Vagina (tissue), 2 donors: ENCODE data around the gene KCNE4. TPM values are rescaled to one million over a fixed set of nuclear protein-coding genes. Genes with fewer than 3 reads are reported as not detected.

Experiments used
- DNase-seq, 2 donors: peaks; one replicate each; pipeline ENCODE4 v3.0.0-alpha.2; 2017; ENCODE audit errors: extremely low spot score in 2 of 2
- H3K27ac ChIP-seq: fragments of 200-600 bp; sonication (generic); one replicate; pipeline ENCODE4 v1.5.1; 2019
- H3K27me3 ChIP-seq: fragments of 200-600 bp; sonication (generic); one replicate; pipeline ENCODE4 v1.5.1; 2019
- H3K36me3 ChIP-seq, 2 donors: fragments of 200-600 bp; sonication (generic); one replicate each; pipeline ENCODE4 v1.5.1; 2017 to 2019
- H3K4me1 ChIP-seq: fragments of 200-600 bp; sonication (generic); one replicate; pipeline ENCODE4 v1.5.1; 2019
- H3K4me3 ChIP-seq, 2 donors: fragments of 200-600 bp; sonication (generic); 1 replicate in 1 of 2; 2 replicates in 1 of 2; pipeline ENCODE4 v1.5.1; 2016 to 2019
- H3K9me3 ChIP-seq: fragments of 200-600 bp; sonication (generic); one replicate; pipeline ENCODE4 v1.5.1; 2019
- POLR2A ChIP-seq, 2 donors: fragments of 450-650 bp; IDR thresholded peaks; one replicate each; pipeline ENCODE4 v1.6.1; 2017; ENCODE audit warnings: antibody characterized with exemption in 2 of 2, mild to moderate bottlenecking in 2 of 2, moderate library complexity in 2 of 2
- POLR2AphosphoS5 ChIP-seq, 2 donors: sonication (generic); formaldehyde crosslinking; IDR thresholded peaks; one replicate each; pipeline ENCODE4 v1.9.0; 2017; ENCODE audit warnings: antibody characterized with exemption in 2 of 2, mild to moderate bottlenecking in 2 of 2, low read depth in 1 of 2; ENCODE audit not compliant: insufficient read depth in 1 of 2
- intact Hi-C: fragments of 100-400 bp; cut with DNase I; formaldehyde crosslinking; loops from one replicate; pipeline ENCODE4 v1.15.1; 2023
- total RNA-seq: library from RNA; depleted of rRNA; stranded (reverse); fragments of >200 nt; gene quantifications from one replicate; pipeline ENCODE4 v1.2.3, GENCODE V29; 2016
- TF ChIP-seq, protein P1 (sequence below), 3 experiments: fragments of 450-650 bp in 2 of 3; fragments of 200-600 bp in 1 of 3; sonication (generic) in 1 of 3; IDR thresholded peaks; one replicate each; pipeline ENCODE4 v1.5.1; 2017 to 2019; ENCODE audit warnings: antibody characterized with exemption in 3 of 3, mild to moderate bottlenecking in 2 of 3, moderate library complexity in 2 of 3

The KCNE4 gene
- total RNA-seq, 1 donor from 2014 or later = 4.9 TPM

DNA sequence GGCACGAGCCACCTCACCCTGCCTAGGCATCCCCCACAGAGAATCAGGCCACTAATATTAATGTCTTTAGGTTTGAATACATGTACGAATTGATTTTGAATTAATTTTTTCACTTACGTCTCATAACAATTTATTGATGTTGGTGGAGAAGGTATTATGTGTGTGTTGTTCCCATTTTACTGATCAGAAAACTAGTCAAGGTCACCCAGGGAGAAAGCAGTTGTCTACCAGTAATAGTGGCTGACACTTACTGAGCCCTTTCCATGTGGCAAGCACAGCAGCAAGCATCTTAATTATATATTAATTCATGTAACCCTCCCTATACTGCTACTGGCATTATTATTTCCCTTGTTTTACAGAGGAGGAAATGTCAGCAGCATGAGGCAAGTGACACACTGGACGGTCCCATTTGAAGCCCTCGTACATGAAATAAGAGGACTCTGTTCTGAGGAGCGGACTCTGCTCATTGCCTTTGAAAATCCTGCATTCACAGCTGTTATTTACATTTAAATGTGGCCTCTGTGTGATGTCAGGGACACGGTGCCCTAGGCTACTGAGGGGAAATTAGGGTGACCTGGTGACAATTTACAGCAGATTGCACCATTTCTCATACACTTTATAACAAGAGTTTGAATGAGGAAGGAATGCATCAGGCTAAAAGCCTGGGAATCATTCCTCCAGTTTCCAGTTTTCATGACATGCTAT lies 30.9 kb upstream of the KCNE4 start:
- Histone ChIP-seq H3K9me3 (no peaks in the 10 kb centered on the region), H3K36me3 (no peaks in the 10 kb centered on the region), H3K4me3 (no peak overlapping the region), H3K4me1 (no peaks in the 10 kb centered on the region), H3K27ac (no peak overlapping the region), H3K27me3 (no peaks in the 10 kb centered on the region)
- intact Hi-C loops = no loop called here
- TF ChIP-seq, protein P1, sequence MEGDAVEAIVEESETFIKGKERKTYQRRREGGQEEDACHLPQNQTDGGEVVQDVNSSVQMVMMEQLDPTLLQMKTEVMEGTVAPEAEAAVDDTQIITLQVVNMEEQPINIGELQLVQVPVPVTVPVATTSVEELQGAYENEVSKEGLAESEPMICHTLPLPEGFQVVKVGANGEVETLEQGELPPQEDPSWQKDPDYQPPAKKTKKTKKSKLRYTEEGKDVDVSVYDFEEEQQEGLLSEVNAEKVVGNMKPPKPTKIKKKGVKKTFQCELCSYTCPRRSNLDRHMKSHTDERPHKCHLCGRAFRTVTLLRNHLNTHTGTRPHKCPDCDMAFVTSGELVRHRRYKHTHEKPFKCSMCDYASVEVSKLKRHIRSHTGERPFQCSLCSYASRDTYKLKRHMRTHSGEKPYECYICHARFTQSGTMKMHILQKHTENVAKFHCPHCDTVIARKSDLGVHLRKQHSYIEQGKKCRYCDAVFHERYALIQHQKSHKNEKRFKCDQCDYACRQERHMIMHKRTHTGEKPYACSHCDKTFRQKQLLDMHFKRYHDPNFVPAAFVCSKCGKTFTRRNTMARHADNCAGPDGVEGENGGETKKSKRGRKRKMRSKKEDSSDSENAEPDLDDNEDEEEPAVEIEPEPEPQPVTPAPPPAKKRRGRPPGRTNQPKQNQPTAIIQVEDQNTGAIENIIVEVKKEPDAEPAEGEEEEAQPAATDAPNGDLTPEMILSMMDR (IDR thresholded peaks at IDR 0.05) = no peak
- TF ChIP-seq POLR2A (IDR thresholded peaks at IDR 0.05) (no peak), POLR2AphosphoS5 (IDR thresholded peaks at IDR 0.05; ENCODE audit: insufficient read depth in 1 of 2, low read depth in 1 of 2) (no peak)
- DNase-seq = peak; percentile 19 to 29

DNA sequence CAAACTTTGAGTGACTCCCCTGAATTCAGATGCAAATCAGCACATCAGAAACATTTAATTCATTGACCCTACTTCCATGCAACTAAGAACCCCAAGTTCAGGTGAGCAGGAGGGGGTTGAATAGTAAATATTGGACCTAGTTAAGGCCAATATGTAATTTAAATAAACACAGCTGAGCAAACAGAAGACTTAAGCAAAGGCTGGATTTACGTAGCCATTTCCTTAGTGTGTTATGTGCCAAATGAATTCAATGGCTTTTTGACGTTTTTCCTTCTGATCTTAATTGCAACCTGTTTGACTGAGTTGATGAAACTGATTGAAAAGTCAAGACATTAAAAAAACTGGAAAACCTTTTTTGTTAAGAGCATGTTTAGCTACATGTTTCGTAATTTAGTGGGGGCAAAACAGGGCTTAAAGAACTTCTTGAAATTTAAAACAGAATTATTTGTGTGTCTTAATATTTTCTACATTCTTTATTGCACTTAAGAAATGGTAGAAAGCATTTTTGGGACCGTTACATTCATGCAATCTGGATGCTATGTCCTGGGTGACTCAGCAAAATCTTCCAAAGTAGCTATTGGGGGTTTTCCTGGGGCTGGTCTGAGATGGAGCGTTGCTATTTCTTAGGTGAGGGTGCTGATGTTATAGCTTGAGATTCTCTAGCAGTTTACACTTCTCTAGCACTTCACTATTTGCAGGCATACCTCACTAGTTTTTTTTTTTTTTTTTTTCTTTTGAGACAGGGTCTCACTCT lies 25.5 kb upstream of the KCNE4 start:
- Histone ChIP-seq H3K27me3 (no peaks in the 10 kb centered on the region), H3K27ac (no peak overlapping the region), H3K4me3 (no peak overlapping the region), H3K36me3 (no peaks in the 10 kb centered on the region), H3K4me1 (no peaks in the 10 kb centered on the region), H3K9me3 (no peaks in the 10 kb centered on the region)
- peak in 1 of 2 donors; percentile 22 for DNase-seq
- intact Hi-C loops = no loop called here
- TF ChIP-seq, protein P1 (IDR thresholded peaks at IDR 0.05) = no peak
- TF ChIP-seq POLR2A (IDR thresholded peaks at IDR 0.05) (no peak), POLR2AphosphoS5 (IDR thresholded peaks at IDR 0.05; ENCODE audit: insufficient read depth in 1 of 2, low read depth in 1 of 2) (no peak)

DNA sequence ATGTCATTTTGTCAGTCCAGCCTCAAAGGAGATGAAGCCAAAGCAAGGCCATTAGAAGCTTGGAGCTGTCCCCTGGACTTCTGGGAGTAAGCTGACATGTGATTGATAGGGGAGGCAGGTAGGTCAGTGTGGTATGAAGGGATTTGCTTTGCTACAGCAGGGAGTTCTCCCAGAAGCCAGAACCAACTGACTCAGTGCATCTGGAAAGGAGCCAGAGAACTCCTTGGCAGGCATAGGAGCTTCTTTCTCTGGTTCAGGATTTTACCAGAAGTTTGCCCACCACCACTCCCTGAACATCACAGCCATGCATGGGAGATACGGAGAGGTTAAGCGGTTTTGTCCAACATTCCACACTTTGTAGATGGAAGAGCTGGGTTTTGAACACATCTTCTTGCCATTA lies 24.5 kb upstream of the KCNE4 start:
- Histone ChIP-seq H3K9me3 (no peaks in the 10 kb centered on the region), H3K4me1 (no peaks in the 10 kb centered on the region), H3K27ac (no peak overlapping the region), H3K27me3 (no peaks in the 10 kb centered on the region), H3K36me3 (no peaks in the 10 kb centered on the region), H3K4me3 (no peak overlapping the region)
- TF ChIP-seq POLR2AphosphoS5 (IDR thresholded peaks at IDR 0.05; ENCODE audit: insufficient read depth in 1 of 2, low read depth in 1 of 2) = no peak
- TF ChIP-seq, protein P1 (IDR thresholded peaks at IDR 0.05) = no peak
- no peak for TF ChIP-seq POLR2A (IDR thresholded peaks at IDR 0.05)
- DNase-seq = peak in 1 of 2 donors; percentile 52
- intact Hi-C loops = no loop called here

DNA sequence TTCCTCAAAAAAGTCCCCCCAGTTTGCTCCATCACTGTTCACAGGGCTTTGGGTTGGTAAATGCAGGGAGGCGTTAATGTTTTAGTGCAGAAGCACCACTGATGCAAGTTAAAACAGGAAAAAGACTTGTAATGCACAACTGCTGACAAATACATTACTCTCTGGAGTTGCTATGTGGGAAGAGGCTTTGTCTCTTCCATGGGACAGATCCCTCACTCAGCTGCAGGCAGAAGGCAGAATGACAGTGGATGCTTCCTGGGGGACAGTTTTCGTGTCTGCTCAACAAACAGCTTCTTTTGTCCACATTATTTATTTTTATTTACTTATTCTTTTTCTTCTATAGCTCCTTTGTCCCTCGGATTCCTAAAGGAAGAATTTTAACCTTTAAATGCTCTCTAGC lies 22.7 kb upstream of the KCNE4 start:
- Histone ChIP-seq H3K36me3 (no peaks in the 10 kb centered on the region), H3K27me3 (no peaks in the 10 kb centered on the region), H3K4me3 (no peak overlapping the region), H3K9me3 (no peaks in the 10 kb centered on the region), H3K27ac (no peak overlapping the region), H3K4me1 (no peaks in the 10 kb centered on the region)
- DNase-seq = peak in 1 of 2 donors; percentile 0
- intact Hi-C loops = no loop called here
- no peak for TF ChIP-seq POLR2AphosphoS5 (IDR thresholded peaks at IDR 0.05; ENCODE audit: insufficient read depth in 1 of 2, low read depth in 1 of 2)
- TF ChIP-seq, protein P1 (IDR thresholded peaks at IDR 0.05) = no peak
- TF ChIP-seq POLR2A (IDR thresholded peaks at IDR 0.05) = no peak
